GM12872 (cell line): ENCODE measurements around the gene KRTAP10-1.

Experiments
- CTCF ChIP-seq: IDR thresholded peaks from 3 replicates; pipeline ENCODE4 v1.5.1; 2011; ENCODE audit warnings: low read depth, mild to moderate bottlenecking, low read length, moderate library complexity; ENCODE audit not compliant: insufficient read depth

KRTAP10-1 gene

GRCh38 chr21:44549525-44550211 lies 9.7 kb upstream of the KRTAP10-1 start:
- TF ChIP-seq CTCF = no peak

DNA sequence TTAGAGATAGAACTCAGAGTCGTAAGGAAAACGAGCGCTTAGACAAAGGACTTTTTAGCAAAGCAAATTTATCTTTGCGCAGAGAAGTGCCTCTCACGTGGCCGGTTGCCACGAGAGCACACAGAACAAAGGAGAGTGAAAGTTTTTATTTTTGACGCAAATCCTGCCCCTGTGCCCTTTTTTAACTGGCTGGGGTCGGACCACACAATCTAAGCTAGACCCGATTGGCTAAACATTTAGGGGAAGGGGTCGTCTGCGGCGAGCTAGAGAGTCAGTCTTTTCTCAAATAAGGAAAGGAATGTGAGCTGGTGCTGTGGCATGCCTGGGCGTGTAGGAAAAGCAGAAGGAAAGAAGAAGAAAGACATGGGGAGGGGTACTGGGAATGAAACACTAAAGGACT lies 8.9 kb upstream of the KRTAP10-1 start:
- no peak for TF ChIP-seq CTCF

DNA sequence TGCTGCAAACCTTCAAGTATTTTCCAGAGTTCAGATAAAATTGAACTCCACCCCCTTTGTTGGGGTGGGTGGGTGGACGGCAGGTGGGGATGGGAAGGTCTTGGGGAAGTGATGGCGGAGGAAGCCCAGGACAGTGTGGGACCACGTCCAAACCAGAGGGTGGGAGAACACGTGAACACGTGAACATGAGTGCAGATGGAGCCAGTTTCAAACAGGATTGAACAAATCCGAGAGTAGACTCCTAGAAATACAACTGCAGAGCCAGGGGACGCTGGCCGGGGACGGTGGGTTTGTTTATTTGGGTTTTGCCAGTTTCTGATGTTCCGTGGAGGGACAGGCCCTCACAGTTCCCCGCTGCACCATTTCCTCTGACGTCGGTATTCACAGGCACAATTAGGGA lies 8.4 kb upstream of the KRTAP10-1 start:
- TF ChIP-seq CTCF = no peak

GRCh38 chr21:44547656-44548331 lies 7.8 kb upstream of the KRTAP10-1 start:
- no peak for TF ChIP-seq CTCF

DNA sequence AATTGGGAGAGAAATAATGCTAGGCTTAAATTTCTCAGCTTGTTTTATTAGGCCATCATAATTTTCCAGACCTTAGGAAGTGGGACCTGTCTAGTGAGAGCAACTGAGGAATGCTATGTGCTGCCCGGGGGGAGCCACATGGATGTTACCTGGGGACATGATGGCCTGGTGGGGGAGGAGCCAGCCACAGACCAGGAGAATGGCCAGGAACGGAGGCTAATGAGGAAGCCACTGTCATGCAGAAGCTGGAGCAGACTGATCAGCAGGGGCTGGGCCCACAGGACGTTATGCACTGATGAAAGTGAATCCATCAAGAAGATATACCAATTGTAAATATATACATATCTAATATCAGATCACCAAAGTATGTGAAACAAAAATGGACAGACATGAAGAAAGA lies 4.6 kb upstream of the KRTAP10-1 start:
- TF ChIP-seq CTCF = no peak

DNA sequence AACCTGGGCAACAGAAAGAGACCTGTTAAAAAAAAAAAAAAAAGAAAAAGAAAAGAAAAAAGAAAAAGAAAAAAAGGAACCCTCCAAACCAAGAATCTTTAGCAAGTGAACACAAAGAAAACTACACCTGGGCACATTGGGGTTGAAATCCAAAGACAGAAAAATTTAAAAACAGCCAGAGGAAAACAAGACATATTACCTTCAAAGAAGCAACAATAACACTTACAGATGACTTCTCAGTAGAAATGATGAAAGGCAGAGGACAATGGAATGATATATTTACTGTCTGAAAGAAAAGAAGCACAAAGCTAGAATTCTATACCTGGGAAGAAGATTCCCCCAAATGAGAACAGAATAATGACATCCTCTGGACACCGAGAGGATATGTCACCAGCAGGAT lies 2.7 kb upstream of the KRTAP10-1 start:
- no peak for TF ChIP-seq CTCF

- no peak for TF ChIP-seq CTCF
These were observed 820 bp upstream of the KRTAP10-1 start for GRCh38 chr21:44540741-44541288.
